Measurements from ENCODE around the gene TUBG1.
"Not testable (repeated sequence)": the region's sequence is repeated elsewhere in the genome, so short reads cannot be mapped to it uniquely, and the experiment has no call there.

TUBG1 gene

GRCh38 chr17:42579794-42580551 is 29.5 kb upstream of the TUBG1 start:
- DNase-seq (ENCODE audit: low spot score) = no peak

- DNase-seq (ENCODE audit: low spot score) = no peak
Observed at GRCh38 chr17:42581744-42582270, 27.7 kb upstream of the TUBG1 start.

GRCh38 chr17:42584880-42585279 is 24.6 kb upstream of the TUBG1 start:
- no peak for DNase-seq (ENCODE audit: low spot score)

- no peak for DNase-seq (ENCODE audit: low spot score)
Observed at GRCh38 chr17:42585353-42585752, 24.1 kb upstream of the TUBG1 start.

- DNase-seq (ENCODE audit: low spot score) = no peak
Observed at GRCh38 chr17:42586514-42587230, 22.8 kb upstream of the TUBG1 start.

- DNase-seq (ENCODE audit: low spot score) = no peak
Observed at GRCh38 chr17:42590886-42591285, 18.6 kb upstream of the TUBG1 start.

GRCh38 chr17:42591411-42591810 is 18.1 kb upstream of the TUBG1 start:
- no peak for DNase-seq (ENCODE audit: low spot score)

GRCh38 chr17:42596386-42596785 is 13.1 kb upstream of the TUBG1 start:
- no peak for DNase-seq (ENCODE audit: low spot score)

- DNase-seq (ENCODE audit: low spot score) = no peak
Observed at GRCh38 chr17:42598905-42599304, 10.6 kb upstream of the TUBG1 start.

- DNase-seq (ENCODE audit: low spot score) = no peak
Observed at GRCh38 chr17:42603318-42603717, 6.2 kb upstream of the TUBG1 start.

GRCh38 chr17:42607769-42608168 is 1.7 kb upstream of the TUBG1 start:
- no peak for DNase-seq (ENCODE audit: low spot score)

- no peak for DNase-seq (ENCODE audit: low spot score)
Observed at GRCh38 chr17:42608305-42609181, 940 bp upstream of the TUBG1 start.

GRCh38 chr17:42609814-42610801 is 625 bp downstream of the TUBG1 start:
- DNase-seq (ENCODE audit: low spot score) = not testable (repeated sequence)

- DNase-seq (ENCODE audit: low spot score) = no peak
Observed at GRCh38 chr17:42612013-42612412, 2.5 kb downstream of the TUBG1 start.

GRCh38 chr17:42613699-42614295 is 4.3 kb downstream of the TUBG1 start:
- DNase-seq (ENCODE audit: low spot score) = no peak

- DNase-seq (ENCODE audit: low spot score) = no peak
Observed at GRCh38 chr17:42617956-42618431, 8.5 kb downstream of the TUBG1 start.

GRCh38 chr17:42618442-42619150 is 9.1 kb downstream of the TUBG1 start:
- DNase-seq (ENCODE audit: low spot score) = no peak

- DNase-seq (ENCODE audit: low spot score) = not testable (repeated sequence)
Observed at GRCh38 chr17:42621987-42622386, 12.5 kb downstream of the TUBG1 start.

- DNase-seq (ENCODE audit: low spot score) = no peak
Observed at GRCh38 chr17:42623271-42623670, 13.8 kb downstream of the TUBG1 start.
